ACC112 (cell line): ENCODE data around the gene CDC45.

Source experiments
- H2AFZ ChIP-seq: fragments of 200-600 bp; sonication (generic); one replicate; pipeline ENCODE4 v1.6.0; 2017; ENCODE audit warnings: antibody characterized with exemption, low read length; ENCODE audit not compliant: unreplicated experiment
- H3K27ac ChIP-seq: fragments of 200-600 bp; sonication (generic); 2 replicates; pipeline ENCODE4 v1.5.1; 2014; ENCODE audit warnings: low read depth, mild to moderate bottlenecking, antibody characterized with exemption, low read length, moderate library complexity
- H3K27me3 ChIP-seq: fragments of 200-600 bp; sonication (generic); 2 replicates; pipeline ENCODE4 v1.6.1; 2014; ENCODE audit warnings: mild to moderate bottlenecking, antibody characterized with exemption, low read length, moderate library complexity, mixed read lengths; ENCODE audit not compliant: insufficient read depth
- H3K36me3 ChIP-seq: fragments of 200-600 bp; sonication (generic); 2 replicates; pipeline ENCODE4 v1.6.1; 2016; ENCODE audit warnings: mild to moderate bottlenecking, antibody characterized with exemption, low read length, moderate library complexity, mixed read lengths; ENCODE audit not compliant: insufficient read depth
- H3K4me1 ChIP-seq: fragments of 200-600 bp; sonication (generic); one replicate; pipeline ENCODE4 v1.6.1; 2016; ENCODE audit warnings: low read length, mixed read lengths; ENCODE audit not compliant: insufficient read depth, unreplicated experiment, control insufficient read depth
- H3K4me3 ChIP-seq: fragments of 200-600 bp; sonication (generic); 2 replicates; pipeline ENCODE4 v1.5.1; 2014; ENCODE audit warnings: mild to moderate bottlenecking, low read depth, low read length
- H3K79me2 ChIP-seq: fragments of 200-600 bp; sonication (generic); one replicate; pipeline ENCODE4 v1.6.0; 2016; ENCODE audit warnings: low read length; ENCODE audit not compliant: control insufficient read depth, unreplicated experiment, insufficient read depth

CDC45 gene

DNA sequence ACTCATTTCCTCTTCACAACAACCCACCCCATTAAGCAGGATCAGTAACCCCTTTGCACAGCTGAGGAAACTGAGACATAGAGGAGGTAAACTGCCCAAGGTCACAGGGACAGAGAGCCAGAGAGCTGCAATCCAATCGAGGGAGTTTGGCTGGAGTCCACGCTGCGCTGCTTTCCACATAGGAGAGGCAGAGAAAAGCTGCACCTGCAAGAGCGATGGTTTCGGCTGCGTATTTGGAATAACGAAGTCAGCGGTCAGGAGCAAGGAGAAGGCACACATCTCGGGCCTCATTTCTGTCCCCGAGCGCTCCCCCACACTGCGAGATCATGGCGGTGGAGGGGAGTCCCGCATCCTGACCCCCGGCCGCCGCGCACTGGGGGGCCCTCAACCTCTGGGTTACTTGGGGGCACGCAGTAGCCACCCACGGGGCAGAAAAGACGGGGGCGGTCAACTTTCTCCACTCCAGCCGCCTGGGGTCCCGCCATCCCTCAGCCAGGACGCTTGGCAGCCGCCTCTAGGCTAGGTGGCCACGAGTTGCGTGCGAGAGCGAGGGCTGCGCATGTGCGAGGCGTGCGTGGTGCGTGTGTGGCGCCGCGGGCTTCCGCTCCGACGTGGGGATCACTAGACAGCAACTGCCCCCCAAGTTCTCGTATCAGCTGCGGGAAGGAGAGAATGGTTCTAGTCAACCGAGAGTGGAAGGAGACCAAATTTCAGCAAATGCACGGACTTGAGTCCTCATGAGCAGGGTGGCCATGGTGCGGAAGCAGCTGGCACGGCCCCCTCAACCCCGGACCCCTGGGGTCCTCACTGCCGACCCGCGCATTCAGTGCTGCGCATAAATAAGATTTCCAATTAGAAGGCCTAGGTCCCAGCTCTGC is 86.8 kb downstream of the CDC45 start:
- no peaks in the 10 kb centered on the region for H3K36me3 ChIP-seq
- H3K27ac ChIP-seq = no peak overlapping the region
- no peaks in the 10 kb centered on the region for H3K79me2 ChIP-seq
- H3K4me1 ChIP-seq = peaks cover 17% of the 10 kb centered on the region
- no peak overlapping the region for H2AFZ ChIP-seq
- no peaks in the 10 kb centered on the region for H3K27me3 ChIP-seq
- no peak overlapping the region for H3K4me3 ChIP-seq

DNA sequence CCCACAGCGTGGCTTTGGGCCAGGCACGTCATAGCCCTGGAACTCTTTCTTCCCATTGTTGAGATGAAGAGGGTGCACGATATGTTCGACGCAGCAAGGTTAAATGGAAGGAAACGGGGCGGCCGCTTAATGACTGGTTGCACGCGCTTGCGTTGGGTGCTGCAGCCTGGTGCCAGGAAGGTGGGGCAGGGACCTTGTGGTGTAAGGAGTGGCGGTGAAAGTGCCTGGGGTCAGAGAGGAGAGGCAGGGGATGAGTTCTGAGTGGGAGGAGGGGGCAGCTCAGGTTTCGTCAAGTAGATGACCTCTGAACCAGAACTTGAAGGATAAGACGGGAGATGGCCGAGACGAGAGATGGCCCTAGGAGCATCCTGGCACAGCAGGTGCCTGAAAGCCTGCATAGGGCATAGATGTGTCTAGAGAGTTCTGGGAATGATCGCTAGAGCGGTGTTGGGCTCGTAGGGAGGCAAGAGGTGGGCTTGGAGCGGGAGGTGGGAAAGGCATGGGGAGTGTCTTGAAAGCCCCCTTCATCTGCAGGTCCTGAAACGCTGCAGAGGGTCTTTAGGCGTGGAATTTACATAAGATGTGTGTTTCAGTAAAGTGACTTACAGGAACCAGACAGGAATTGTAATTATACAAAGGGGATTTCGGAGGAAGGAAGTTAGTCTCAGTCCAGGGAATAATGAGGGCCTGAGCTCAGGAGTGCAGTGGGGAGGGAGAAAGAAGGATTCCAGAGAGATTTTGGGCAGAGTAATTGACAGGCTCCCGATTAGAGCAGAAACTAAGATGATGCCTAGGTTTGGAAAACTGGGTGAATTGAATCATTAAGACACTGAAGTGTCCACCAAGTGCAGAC is 87.7 kb downstream of the CDC45 start:
- no peaks in the 10 kb centered on the region for H3K36me3 ChIP-seq
- peaks cover 22% of the 10 kb centered on the region for H3K4me1 ChIP-seq
- no peak overlapping the region for H3K27ac ChIP-seq
- no peak overlapping the region for H3K4me3 ChIP-seq
- no peak overlapping the region for H2AFZ ChIP-seq
- no peaks in the 10 kb centered on the region for H3K79me2 ChIP-seq
- H3K27me3 ChIP-seq = no peaks in the 10 kb centered on the region

DNA sequence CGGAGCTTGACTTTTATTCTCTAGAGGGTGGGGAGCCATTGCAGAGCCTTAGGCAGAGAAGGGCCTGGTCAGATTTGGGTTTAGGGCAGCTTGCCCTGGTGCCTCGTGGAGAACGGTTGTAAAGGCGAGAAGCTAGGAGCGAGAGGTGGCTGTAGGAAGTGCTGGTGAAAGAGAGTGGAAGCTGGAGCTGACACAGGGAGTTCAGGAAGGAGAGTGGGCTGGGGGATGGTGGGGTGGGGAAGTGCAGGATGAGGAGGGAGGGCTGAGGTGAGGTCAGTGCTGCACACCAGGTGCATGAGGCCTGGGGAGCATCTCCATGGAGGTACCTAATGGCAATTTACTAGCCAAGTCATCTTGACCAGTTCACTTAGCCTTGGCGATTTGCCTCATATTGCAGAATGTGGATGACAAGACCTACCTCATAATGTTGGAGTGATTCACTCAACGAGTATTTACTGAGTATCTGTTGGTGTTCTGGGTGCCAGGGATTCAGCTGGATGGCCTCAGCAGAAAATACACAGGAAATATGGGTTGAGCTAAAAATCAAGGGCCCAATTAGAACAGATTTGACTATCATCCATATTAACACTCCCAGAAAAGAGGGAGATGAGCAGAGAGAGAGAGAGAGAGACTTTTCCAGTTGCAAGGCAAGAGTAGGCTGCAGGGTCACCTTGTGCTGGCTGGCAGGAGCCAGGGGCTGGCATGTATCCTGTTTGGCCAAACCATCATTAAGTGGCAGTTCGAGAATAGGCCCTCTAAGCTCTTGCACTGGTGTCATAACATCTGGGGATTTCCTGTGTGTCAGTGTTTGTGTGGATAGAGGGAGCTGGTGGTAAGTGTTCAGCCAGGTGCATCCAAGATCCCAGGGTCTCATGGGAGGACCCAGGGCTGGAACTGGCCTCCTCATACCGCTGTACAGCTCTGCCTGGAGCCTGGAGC is 88.9 kb downstream of the CDC45 start:
- H3K4me1 ChIP-seq = peaks cover 22% of the 10 kb centered on the region
- H2AFZ ChIP-seq = no peak overlapping the region
- no peak overlapping the region for H3K4me3 ChIP-seq
- no peaks in the 10 kb centered on the region for H3K79me2 ChIP-seq
- no peaks in the 10 kb centered on the region for H3K27me3 ChIP-seq
- H3K27ac ChIP-seq = peak overlapping the region; percentile 60
- no peaks in the 10 kb centered on the region for H3K36me3 ChIP-seq

DNA sequence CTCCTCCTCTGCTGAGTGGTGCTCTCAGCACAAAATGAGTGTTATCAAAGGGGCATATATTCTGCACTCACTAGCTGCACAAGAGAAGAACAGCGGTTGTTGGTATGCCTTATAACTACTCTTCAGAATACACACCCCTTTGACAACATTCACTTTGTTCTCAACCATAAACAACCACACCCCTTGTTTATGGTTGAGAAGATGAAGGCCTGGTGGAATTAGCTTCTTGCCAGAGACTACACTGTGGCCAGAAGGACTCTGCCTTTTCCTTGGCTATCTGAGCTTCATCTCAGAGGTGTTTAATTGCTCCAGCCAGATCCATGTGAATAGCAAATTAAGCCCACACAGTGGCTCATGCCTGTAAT is 89.5 kb downstream of the CDC45 start:
- no peaks in the 10 kb centered on the region for H3K27me3 ChIP-seq
- H2AFZ ChIP-seq = no peak overlapping the region
- H3K4me3 ChIP-seq = no peak overlapping the region
- peak overlapping the region; percentile 60 for H3K27ac ChIP-seq
- no peaks in the 10 kb centered on the region for H3K36me3 ChIP-seq
- H3K79me2 ChIP-seq = no peaks in the 10 kb centered on the region
- H3K4me1 ChIP-seq = peaks cover 22% of the 10 kb centered on the region

DNA sequence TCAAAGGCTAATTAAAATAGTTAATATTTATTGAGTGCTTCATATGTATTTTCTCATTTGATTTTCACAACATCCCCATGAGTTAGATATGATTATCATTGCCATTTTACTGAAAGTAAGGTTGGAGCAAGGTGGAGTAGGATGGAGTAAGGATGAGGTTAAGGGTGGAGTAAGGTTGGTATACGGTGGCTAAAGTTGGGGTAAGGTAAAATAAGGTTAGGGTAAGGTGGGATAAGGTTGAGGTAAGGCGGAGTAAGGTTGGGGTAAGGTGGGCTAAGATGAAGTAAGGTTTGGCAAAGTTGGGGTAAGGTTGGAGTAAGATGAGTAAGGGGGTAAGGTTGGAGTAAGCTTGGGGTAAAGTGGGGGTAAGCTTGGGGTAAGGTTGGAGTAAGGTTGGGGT is 90.3 kb downstream of the CDC45 start:
- Histone ChIP-seq H3K27ac (no peak overlapping the region), H3K4me3 (no peak overlapping the region), H3K36me3 (no peaks in the 10 kb centered on the region), H3K4me1 (peaks cover 22% of the 10 kb centered on the region), H2AFZ (no peak overlapping the region), H3K27me3 (no peaks in the 10 kb centered on the region), H3K79me2 (no peaks in the 10 kb centered on the region)
